Measurements from ENCODE around the gene ARL16.

The ARL16 gene

GRCh38 chr17:81673561-81674258 is 9.9 kb downstream of the ARL16 start:
- DNase-seq (ENCODE audit: extremely low read depth in 1 of 2, low read depth in 1 of 2): no peak

- no peak for DNase-seq (ENCODE audit: extremely low read depth in 1 of 2, low read depth in 1 of 2)
Measured at GRCh38 chr17:81672954-81673353, 10.6 kb downstream of the ARL16 start.

- DNase-seq (ENCODE audit: extremely low read depth in 1 of 2, low read depth in 1 of 2): no peak
Measured at GRCh38 chr17:81672504-81672903, 11.1 kb downstream of the ARL16 start.

- DNase-seq (ENCODE audit: extremely low read depth in 1 of 2, low read depth in 1 of 2): no peak
Measured at GRCh38 chr17:81667754-81668153, 15.8 kb downstream of the ARL16 start.

- DNase-seq (ENCODE audit: extremely low read depth in 1 of 2, low read depth in 1 of 2): peak; percentile 92 to 94
Measured at GRCh38 chr17:81666342-81667191, 17.0 kb downstream of the ARL16 start, which contains the start of the genes CCDC137 and OXLD1. Gene CCDC137, plus strand, starts transcription at chr17:81666737. Its CDS starts 30 bp downstream, at chr17:81666767. Gene OXLD1, minus strand, starts transcription at chr17:81666605. Its CDS starts 28 bp downstream, at chr17:81666577.

GRCh38 chr17:81666092-81666341 is 17.6 kb downstream of the ARL16 start:
- no peak for DNase-seq (ENCODE audit: extremely low read depth in 1 of 2, low read depth in 1 of 2)

- peak in 1 of 2 donors; percentile 52 for DNase-seq (ENCODE audit: extremely low read depth in 1 of 2, low read depth in 1 of 2)
Measured at GRCh38 chr17:81665205-81666091, 18.1 kb downstream of the ARL16 start.

GRCh38 chr17:81664051-81664470 is 19.5 kb downstream of the ARL16 start:
- DNase-seq (ENCODE audit: extremely low read depth in 1 of 2, low read depth in 1 of 2): no peak

- DNase-seq (ENCODE audit: extremely low read depth in 1 of 2, low read depth in 1 of 2): no peak
Measured at GRCh38 chr17:81662002-81662401, 21.6 kb downstream of the ARL16 start.

GRCh38 chr17:81660441-81660840 is 23.2 kb downstream of the ARL16 start:
- no peak for DNase-seq (ENCODE audit: extremely low read depth in 1 of 2, low read depth in 1 of 2)

GRCh38 chr17:81659038-81659437 is 24.6 kb downstream of the ARL16 start:
- DNase-seq (ENCODE audit: extremely low read depth in 1 of 2, low read depth in 1 of 2): no peak

GRCh38 chr17:81656835-81657234 is 26.8 kb downstream of the ARL16 start:
- DNase-seq (ENCODE audit: extremely low read depth in 1 of 2, low read depth in 1 of 2): no peak

- no peak for DNase-seq (ENCODE audit: extremely low read depth in 1 of 2, low read depth in 1 of 2)
Measured at GRCh38 chr17:81656118-81656743, 27.4 kb downstream of the ARL16 start, which contains the start of gene PDE6G. Gene PDE6G, minus strand, starts transcription at chr17:81656542. Its CDS starts 3,237 bp downstream, at chr17:81653305.

- no peak for DNase-seq (ENCODE audit: extremely low read depth in 1 of 2, low read depth in 1 of 2)
Measured at GRCh38 chr17:81655378-81656117, 28.0 kb downstream of the ARL16 start.

GRCh38 chr17:81652906-81653771 is 30.5 kb downstream of the ARL16 start:
- DNase-seq (ENCODE audit: extremely low read depth in 1 of 2, low read depth in 1 of 2): no peak

- no peak for DNase-seq (ENCODE audit: extremely low read depth in 1 of 2, low read depth in 1 of 2)
Measured at GRCh38 chr17:81651692-81652091, 31.9 kb downstream of the ARL16 start.

- no peak for DNase-seq (ENCODE audit: extremely low read depth in 1 of 2, low read depth in 1 of 2)
Measured at GRCh38 chr17:81650951-81651350, 32.6 kb downstream of the ARL16 start.

GRCh38 chr17:81648707-81649085 is 34.9 kb downstream of the ARL16 start:
- no peak for DNase-seq (ENCODE audit: extremely low read depth in 1 of 2, low read depth in 1 of 2)

All from stimulated activated CD8-positive, alpha-beta memory T cell treated with anti-CD3 and anti-CD28 coated beads, Interleukin-7, amount 100 ng/mL, for 48 hours (primary cell).